ENCODE data around the gene TTF2.

DNA sequence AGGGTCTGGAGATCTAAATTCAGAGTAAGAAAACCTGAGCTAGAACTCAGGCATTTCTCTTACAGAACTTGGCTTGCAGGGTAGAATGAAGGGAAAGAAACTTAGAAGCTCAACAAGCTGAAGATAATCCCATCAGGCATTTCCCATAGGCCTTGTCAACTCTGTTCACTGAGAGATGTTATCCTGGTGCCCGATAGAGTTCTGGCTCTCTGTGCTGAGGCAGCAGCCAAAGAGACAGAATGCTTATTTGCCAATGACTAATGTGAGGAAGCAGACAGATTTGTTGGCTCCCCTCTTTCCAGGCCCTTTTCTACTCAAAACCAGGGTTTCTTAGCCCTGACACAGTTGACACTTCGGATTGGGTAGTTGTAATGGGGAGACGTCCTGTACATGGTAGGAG, 83.7 kb downstream of the TTF2 start:
- TF ChIP-seq, protein P1, sequence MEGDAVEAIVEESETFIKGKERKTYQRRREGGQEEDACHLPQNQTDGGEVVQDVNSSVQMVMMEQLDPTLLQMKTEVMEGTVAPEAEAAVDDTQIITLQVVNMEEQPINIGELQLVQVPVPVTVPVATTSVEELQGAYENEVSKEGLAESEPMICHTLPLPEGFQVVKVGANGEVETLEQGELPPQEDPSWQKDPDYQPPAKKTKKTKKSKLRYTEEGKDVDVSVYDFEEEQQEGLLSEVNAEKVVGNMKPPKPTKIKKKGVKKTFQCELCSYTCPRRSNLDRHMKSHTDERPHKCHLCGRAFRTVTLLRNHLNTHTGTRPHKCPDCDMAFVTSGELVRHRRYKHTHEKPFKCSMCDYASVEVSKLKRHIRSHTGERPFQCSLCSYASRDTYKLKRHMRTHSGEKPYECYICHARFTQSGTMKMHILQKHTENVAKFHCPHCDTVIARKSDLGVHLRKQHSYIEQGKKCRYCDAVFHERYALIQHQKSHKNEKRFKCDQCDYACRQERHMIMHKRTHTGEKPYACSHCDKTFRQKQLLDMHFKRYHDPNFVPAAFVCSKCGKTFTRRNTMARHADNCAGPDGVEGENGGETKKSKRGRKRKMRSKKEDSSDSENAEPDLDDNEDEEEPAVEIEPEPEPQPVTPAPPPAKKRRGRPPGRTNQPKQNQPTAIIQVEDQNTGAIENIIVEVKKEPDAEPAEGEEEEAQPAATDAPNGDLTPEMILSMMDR (optimal IDR thresholded peaks at IDR 0.05 in 1 of 3, IDR thresholded peaks at IDR 0.05 in 1 of 3, conservative IDR thresholded peaks at IDR 0.05 in 1 of 3; ENCODE audit: extremely low read depth in 1 of 3, insufficient read depth in 2 of 3, low read length in 3 of 3) = no peak
- no peak for TF ChIP-seq EZH2 (IDR thresholded peaks at IDR 0.05; ENCODE audit: low read length)

All from keratinocyte (primary cell).